Measurements from ENCODE around the gene CALCOCO1. TPM values are rescaled to one million over a fixed set of nuclear protein-coding genes. Genes with fewer than 3 reads are reported as not detected.

CALCOCO1 gene
- total and polyA plus RNA-seq, 2 of the 13 experiments (the other 11 are each of a cell fraction or from before 2014, with no cell fraction given): 7.7 to 47.7 TPM

DNA sequence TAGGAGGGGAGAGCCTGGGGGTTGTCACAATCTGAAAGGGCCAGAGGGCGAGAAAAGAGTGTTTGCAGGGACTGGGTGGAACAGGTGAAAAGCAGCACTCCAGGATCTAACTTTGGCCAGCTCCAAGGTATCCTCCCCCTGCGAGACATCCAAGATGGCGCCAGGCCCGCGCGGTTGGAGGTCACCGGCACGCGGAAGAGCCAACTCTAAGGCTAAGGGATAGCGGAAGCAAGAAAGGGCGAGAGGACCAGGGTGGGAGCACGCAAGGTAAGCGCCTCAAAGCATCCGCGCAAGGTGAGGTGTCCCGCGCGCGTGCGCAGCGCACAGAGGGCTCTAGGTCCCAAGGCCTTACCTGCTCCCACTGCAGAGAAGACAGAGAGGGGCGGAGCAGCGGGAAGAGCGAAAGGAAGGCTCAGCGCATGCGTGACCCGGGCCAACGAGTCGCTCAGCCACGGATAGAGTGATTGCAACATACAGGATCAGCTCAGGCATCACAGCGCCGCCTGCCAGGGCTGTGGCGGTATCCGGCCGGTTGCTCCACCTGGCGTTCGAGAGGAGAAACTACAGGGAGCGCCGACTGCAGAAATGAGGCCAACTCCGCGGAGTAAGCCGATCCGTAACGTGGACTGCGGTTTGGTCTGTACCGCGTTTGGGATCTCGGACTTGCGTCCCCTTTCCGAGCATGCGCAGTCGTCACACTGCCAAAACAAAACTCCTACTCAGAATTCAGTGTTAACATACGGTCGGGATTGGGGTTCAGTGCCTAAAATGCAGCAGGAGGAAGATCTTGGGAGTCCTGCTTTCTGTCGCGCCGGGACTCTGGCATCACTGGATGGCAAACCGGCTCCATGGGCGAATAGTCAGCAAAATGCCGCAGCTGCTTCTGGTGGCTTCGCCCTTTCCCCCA is 51.3 kb downstream of the CALCOCO1 start, which contains the start of gene ATP5MC2 (continued):
- TF ChIP-seq, protein P1, sequence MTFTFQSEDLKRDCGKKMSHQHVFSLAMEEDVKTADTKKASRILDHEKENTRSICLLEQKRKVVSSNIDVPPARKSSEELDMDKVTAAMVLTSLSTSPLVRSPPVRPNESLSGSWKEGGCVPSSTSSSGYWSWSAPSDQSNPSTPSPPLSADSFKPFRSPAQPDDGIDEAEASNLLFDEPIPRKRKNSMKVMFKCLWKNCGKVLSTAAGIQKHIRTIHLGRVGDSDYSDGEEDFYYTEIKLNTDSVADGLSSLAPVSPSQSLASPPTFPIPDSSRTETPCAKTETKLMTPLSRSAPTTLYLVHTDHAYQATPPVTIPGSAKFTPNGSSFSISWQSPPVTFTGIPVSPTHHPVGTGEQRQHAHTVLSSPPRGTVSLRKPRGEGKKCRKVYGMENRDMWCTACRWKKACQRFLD (CRISPR knock-in tag; IDR thresholded peaks at IDR 0.05; ENCODE audit: borderline replicate concordance): peak; percentile 30; the same call in 1 of the 2 replicates
- TF ChIP-seq, protein P2, sequence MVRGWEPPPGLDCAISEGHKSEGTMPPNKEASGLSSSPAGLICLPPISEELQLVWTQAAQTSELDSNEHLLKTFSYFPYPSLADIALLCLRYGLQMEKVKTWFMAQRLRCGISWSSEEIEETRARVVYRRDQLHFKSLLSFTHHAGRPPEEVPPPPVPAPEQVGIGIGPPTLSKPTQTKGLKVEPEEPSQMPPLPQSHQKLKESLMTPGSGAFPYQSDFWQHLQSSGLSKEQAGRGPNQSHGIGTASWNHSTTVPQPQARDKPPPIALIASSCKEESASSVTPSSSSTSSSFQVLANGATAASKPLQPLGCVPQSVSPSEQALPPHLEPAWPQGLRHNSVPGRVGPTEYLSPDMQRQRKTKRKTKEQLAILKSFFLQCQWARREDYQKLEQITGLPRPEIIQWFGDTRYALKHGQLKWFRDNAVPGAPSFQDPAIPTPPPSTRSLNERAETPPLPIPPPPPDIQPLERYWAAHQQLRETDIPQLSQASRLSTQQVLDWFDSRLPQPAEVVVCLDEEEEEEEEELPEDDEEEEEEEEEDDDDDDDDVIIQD (CRISPR knock-in tag; IDR thresholded peaks at IDR 0.05; ENCODE audit: low read depth): peak; percentile 89
- TF ChIP-seq, protein P3, sequence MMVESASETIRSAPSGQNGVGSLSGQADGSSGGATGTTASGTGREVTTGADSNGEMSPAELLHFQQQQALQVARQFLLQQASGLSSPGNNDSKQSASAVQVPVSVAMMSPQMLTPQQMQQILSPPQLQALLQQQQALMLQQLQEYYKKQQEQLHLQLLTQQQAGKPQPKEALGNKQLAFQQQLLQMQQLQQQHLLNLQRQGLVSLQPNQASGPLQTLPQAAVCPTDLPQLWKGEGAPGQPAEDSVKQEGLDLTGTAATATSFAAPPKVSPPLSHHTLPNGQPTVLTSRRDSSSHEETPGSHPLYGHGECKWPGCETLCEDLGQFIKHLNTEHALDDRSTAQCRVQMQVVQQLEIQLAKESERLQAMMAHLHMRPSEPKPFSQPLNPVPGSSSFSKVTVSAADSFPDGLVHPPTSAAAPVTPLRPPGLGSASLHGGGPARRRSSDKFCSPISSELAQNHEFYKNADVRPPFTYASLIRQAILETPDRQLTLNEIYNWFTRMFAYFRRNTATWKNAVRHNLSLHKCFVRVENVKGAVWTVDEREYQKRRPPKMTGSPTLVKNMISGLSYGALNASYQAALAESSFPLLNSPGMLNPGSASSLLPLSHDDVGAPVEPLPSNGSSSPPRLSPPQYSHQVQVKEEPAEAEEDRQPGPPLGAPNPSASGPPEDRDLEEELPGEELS (CRISPR knock-in tag; IDR thresholded peaks at IDR 0.05): peak; percentile 82
- peak; percentile 89 for TF ChIP-seq POLR2AphosphoS5 (IDR thresholded peaks at IDR 0.05; ENCODE audit: low read depth, low read length)
- TF ChIP-seq YEATS2 (CRISPR knock-in tag; IDR thresholded peaks at IDR 0.05; ENCODE audit: borderline replicate concordance): peak; percentile 96
- TF ChIP-seq ZNF326 (CRISPR knock-in tag; IDR thresholded peaks at IDR 0.05; ENCODE audit: borderline replicate concordance): no peak
- no peak for TF ChIP-seq RBM22 (optimal IDR thresholded peaks at IDR 0.05; ENCODE audit: low read length)
- TF ChIP-seq, protein P4, sequence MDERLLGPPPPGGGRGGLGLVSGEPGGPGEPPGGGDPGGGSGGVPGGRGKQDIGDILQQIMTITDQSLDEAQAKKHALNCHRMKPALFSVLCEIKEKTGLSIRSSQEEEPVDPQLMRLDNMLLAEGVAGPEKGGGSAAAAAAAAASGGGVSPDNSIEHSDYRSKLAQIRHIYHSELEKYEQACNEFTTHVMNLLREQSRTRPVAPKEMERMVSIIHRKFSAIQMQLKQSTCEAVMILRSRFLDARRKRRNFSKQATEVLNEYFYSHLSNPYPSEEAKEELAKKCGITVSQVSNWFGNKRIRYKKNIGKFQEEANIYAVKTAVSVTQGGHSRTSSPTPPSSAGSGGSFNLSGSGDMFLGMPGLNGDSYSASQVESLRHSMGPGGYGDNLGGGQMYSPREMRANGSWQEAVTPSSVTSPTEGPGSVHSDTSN (CRISPR knock-in tag; IDR thresholded peaks at IDR 0.05): no peak
- TF ChIP-seq, protein P5, sequence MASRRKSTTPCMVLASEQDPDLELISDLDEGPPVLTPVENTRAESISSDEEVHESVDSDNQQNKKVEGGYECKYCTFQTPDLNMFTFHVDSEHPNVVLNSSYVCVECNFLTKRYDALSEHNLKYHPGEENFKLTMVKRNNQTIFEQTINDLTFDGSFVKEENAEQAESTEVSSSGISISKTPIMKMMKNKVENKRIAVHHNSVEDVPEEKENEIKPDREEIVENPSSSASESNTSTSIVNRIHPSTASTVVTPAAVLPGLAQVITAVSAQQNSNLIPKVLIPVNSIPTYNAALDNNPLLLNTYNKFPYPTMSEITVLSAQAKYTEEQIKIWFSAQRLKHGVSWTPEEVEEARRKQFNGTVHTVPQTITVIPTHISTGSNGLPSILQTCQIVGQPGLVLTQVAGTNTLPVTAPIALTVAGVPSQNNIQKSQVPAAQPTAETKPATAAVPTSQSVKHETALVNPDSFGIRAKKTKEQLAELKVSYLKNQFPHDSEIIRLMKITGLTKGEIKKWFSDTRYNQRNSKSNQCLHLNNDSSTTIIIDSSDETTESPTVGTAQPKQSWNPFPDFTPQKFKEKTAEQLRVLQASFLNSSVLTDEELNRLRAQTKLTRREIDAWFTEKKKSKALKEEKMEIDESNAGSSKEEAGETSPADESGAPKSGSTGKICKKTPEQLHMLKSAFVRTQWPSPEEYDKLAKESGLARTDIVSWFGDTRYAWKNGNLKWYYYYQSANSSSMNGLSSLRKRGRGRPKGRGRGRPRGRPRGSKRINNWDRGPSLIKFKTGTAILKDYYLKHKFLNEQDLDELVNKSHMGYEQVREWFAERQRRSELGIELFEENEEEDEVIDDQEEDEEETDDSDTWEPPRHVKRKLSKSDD (CRISPR knock-in tag; IDR thresholded peaks at IDR 0.05; ENCODE audit: low read depth): peak; percentile 90; the same call in 1 of the 2 replicates
- TF ChIP-seq, protein P6, sequence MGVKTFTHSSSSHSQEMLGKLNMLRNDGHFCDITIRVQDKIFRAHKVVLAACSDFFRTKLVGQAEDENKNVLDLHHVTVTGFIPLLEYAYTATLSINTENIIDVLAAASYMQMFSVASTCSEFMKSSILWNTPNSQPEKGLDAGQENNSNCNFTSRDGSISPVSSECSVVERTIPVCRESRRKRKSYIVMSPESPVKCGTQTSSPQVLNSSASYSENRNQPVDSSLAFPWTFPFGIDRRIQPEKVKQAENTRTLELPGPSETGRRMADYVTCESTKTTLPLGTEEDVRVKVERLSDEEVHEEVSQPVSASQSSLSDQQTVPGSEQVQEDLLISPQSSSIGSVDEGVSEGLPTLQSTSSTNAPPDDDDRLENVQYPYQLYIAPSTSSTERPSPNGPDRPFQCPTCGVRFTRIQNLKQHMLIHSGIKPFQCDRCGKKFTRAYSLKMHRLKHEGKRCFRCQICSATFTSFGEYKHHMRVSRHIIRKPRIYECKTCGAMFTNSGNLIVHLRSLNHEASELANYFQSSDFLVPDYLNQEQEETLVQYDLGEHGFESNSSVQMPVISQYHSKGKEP (CRISPR knock-in tag; IDR thresholded peaks at IDR 0.05): peak; percentile 28; the same call in 1 of the 2 replicates
- TF ChIP-seq NFYB (CRISPR knock-in tag; IDR thresholded peaks at IDR 0.05): no peak; the same call in 1 of the 2 replicates
- TF ChIP-seq ZNF850 (CRISPR knock-in tag; conservative IDR thresholded peaks at IDR 0.05): no peak
- no peak for TF ChIP-seq RFX3 (CRISPR knock-in tag; IDR thresholded peaks at IDR 0.05)
- peak; percentile 97 for TF ChIP-seq ZNF607 (CRISPR knock-in tag; IDR thresholded peaks at IDR 0.05; ENCODE audit: borderline replicate concordance)
- TF ChIP-seq NCOA5 (CRISPR knock-in tag; IDR thresholded peaks at IDR 0.05): no peak
- TF ChIP-seq ZNF335 (CRISPR knock-in tag; IDR thresholded peaks at IDR 0.05): peak; percentile 71
- TF ChIP-seq ZNF891 (CRISPR knock-in tag; IDR thresholded peaks at IDR 0.05): peak; percentile 85; the same call in 1 of the 2 replicates
- TF ChIP-seq PAX8 (CRISPR knock-in tag; IDR thresholded peaks at IDR 0.05; ENCODE audit: borderline replicate concordance): no peak; the same call in 1 of the 2 replicates

Measured in HepG2 (cell line).